ENCODE measurements around the gene PHACTR1. TPM values are rescaled to one million over a fixed set of nuclear protein-coding genes. Genes with fewer than 3 reads are reported as not detected.

The PHACTR1 gene
- total RNA-seq, 1 experiment from 2014 or later, result 2.6 TPM

GRCh38 chr6:13278164-13278563 is 561.6 kb downstream of the PHACTR1 start:
- H3K9me3 ChIP-seq (ENCODE audit: low read depth, low read length, poor library complexity, severe bottlenecking), result no peaks in the 10 kb centered on the region
- no peak for DNase-seq (ENCODE audit: low spot score)
- intact Hi-C loops (cut with micrococcal nuclease; ENCODE audit: unreplicated experiment), result no loop called here
- H3K36me3 ChIP-seq (ENCODE audit: insufficient read depth, low read length, poor library complexity, severe bottlenecking), result no peaks in the 10 kb centered on the region
- H3K4me3 ChIP-seq (ENCODE audit: low read depth, low read length, poor library complexity, severe bottlenecking), result no peak overlapping the region
- no peak overlapping the region for H3K27ac ChIP-seq (ENCODE audit: low read depth, low read length, poor library complexity, severe bottlenecking)
- TF ChIP-seq EZH2 (IDR thresholded peaks at IDR 0.05; ENCODE audit: borderline replicate concordance, low read depth, low read length, poor library complexity, severe bottlenecking) (no peak), CTCF (conservative IDR thresholded peaks at IDR 0.05; ENCODE audit: low read depth, low read length) (peak; percentile 31; the same call in 1 of the 2 replicates)
- no peaks in the 10 kb centered on the region for H3K4me1 ChIP-seq (ENCODE audit: insufficient read depth, low read length, poor library complexity, severe bottlenecking)
- BruUV-seq (replicated peaks), result no TSS peak
- CTCF ChIA-PET, result interaction anchor here (0.6 to 1.0 kb wide), 2 partner anchors 83 to 267 kb away, joined by 3 to 6 read pairs; no protein-coding TSS in a partner anchor
- no peaks in the 10 kb centered on the region for H3K27me3 ChIP-seq (replicated peaks; ENCODE audit: insufficient read depth, low read depth, low read length, poor library complexity)
- POLR2A ChIA-PET (ENCODE audit: low non-redundant PET), result no interaction called here

- TF ChIP-seq CTCF (conservative IDR thresholded peaks at IDR 0.05; ENCODE audit: low read depth, low read length) (no peak), EZH2 (IDR thresholded peaks at IDR 0.05; ENCODE audit: borderline replicate concordance, low read depth, low read length, poor library complexity, severe bottlenecking) (no peak)
- no peaks in the 10 kb centered on the region for H3K36me3 ChIP-seq (ENCODE audit: insufficient read depth, low read length, poor library complexity, severe bottlenecking)
- H3K4me3 ChIP-seq (ENCODE audit: low read depth, low read length, poor library complexity, severe bottlenecking), result no peak overlapping the region
- DNase-seq (ENCODE audit: low spot score), result peak; percentile 46
- H3K27ac ChIP-seq (ENCODE audit: low read depth, low read length, poor library complexity, severe bottlenecking), result no peak overlapping the region
- intact Hi-C loops (cut with micrococcal nuclease; ENCODE audit: unreplicated experiment), result no loop called here
- H3K27me3 ChIP-seq (replicated peaks; ENCODE audit: insufficient read depth, low read depth, low read length, poor library complexity), result no peaks in the 10 kb centered on the region
- CTCF ChIA-PET, result interaction anchor here (1.0 kb wide), 1 partner anchor 84 kb away, joined by 6 read pairs; no protein-coding TSS in a partner anchor
- no TSS peak for BruUV-seq (replicated peaks)
- H3K9me3 ChIP-seq (ENCODE audit: low read depth, low read length, poor library complexity, severe bottlenecking), result no peaks in the 10 kb centered on the region
- POLR2A ChIA-PET (ENCODE audit: low non-redundant PET), result no interaction called here
- H3K4me1 ChIP-seq (ENCODE audit: insufficient read depth, low read length, poor library complexity, severe bottlenecking), result no peaks in the 10 kb centered on the region
Measured at GRCh38 chr6:13278991-13279390, 562.4 kb downstream of the PHACTR1 start.

GRCh38 chr6:13280254-13280653 is 563.7 kb downstream of the PHACTR1 start:
- BruUV-seq (replicated peaks), result no TSS peak
- ChIA-PET POLR2A (ENCODE audit: low non-redundant PET) (no interaction called here), CTCF (no interaction called here)
- Histone ChIP-seq H3K4me1 (ENCODE audit: insufficient read depth, low read length, poor library complexity, severe bottlenecking) (no peaks in the 10 kb centered on the region), H3K27ac (ENCODE audit: low read depth, low read length, poor library complexity, severe bottlenecking) (no peak overlapping the region), H3K27me3 (replicated peaks; ENCODE audit: insufficient read depth, low read depth, low read length, poor library complexity) (no peaks in the 10 kb centered on the region), H3K9me3 (ENCODE audit: low read depth, low read length, poor library complexity, severe bottlenecking) (no peaks in the 10 kb centered on the region), H3K36me3 (ENCODE audit: insufficient read depth, low read length, poor library complexity, severe bottlenecking) (no peaks in the 10 kb centered on the region), H3K4me3 (ENCODE audit: low read depth, low read length, poor library complexity, severe bottlenecking) (no peak overlapping the region)
- DNase-seq (ENCODE audit: low spot score), result no peak
- TF ChIP-seq EZH2 (IDR thresholded peaks at IDR 0.05; ENCODE audit: borderline replicate concordance, low read depth, low read length, poor library complexity, severe bottlenecking) (no peak), CTCF (conservative IDR thresholded peaks at IDR 0.05; ENCODE audit: low read depth, low read length) (no peak)
- intact Hi-C loops (cut with micrococcal nuclease; ENCODE audit: unreplicated experiment), result no loop called here
